HEK293 (cell line): Measurements from ENCODE around the gene EML6.

ENCODE experiments used
- CTCF ChIP-seq: fragments of 450-650 bp; formaldehyde crosslinking; IDR thresholded peaks from 2 replicates; pipeline ENCODE4 v1.5.1; 2016; ENCODE audit warnings: missing biosample characterization, missing genetic modification characterization
- RBAK ChIP-seq: fragments of 450-650 bp; formaldehyde crosslinking; IDR thresholded peaks from 2 replicates; pipeline ENCODE4 v1.5.1; 2016; ENCODE audit warnings: missing biosample characterization, missing genetic modification characterization
- REST ChIP-seq: fragments of 450-650 bp; formaldehyde crosslinking; IDR thresholded peaks from 2 replicates; pipeline ENCODE4 v1.5.1; 2016; ENCODE audit warnings: missing biosample characterization, missing genetic modification characterization
- YY1 ChIP-seq: fragments of 450-650 bp; formaldehyde crosslinking; IDR thresholded peaks from 2 replicates; pipeline ENCODE4 v1.5.1; 2018; ENCODE audit warnings: missing biosample characterization, missing genetic modification characterization
- ZFP41 ChIP-seq: fragments of 450-650 bp; formaldehyde crosslinking; IDR thresholded peaks from 2 replicates; pipeline ENCODE4 v1.5.1; 2016; ENCODE audit warnings: missing biosample characterization, missing genetic modification characterization, borderline replicate concordance
- ZNF174 ChIP-seq: fragments of 450-650 bp; formaldehyde crosslinking; IDR thresholded peaks from 2 replicates; pipeline ENCODE4 v1.5.0; 2017; ENCODE audit warnings: missing biosample characterization, mild to moderate bottlenecking, missing genetic modification characterization
- ZNF324 ChIP-seq: fragments of 450-650 bp; formaldehyde crosslinking; IDR thresholded peaks from 2 replicates; pipeline ENCODE4 v1.5.1; 2016; ENCODE audit warnings: missing biosample characterization, missing genetic modification characterization
- ZNF366 ChIP-seq: fragments of 450-650 bp; formaldehyde crosslinking; conservative IDR thresholded peaks from 2 replicates; pipeline ENCODE4 v1.5.1; 2016; ENCODE audit warnings: missing biosample characterization, missing genetic modification characterization

DNA sequence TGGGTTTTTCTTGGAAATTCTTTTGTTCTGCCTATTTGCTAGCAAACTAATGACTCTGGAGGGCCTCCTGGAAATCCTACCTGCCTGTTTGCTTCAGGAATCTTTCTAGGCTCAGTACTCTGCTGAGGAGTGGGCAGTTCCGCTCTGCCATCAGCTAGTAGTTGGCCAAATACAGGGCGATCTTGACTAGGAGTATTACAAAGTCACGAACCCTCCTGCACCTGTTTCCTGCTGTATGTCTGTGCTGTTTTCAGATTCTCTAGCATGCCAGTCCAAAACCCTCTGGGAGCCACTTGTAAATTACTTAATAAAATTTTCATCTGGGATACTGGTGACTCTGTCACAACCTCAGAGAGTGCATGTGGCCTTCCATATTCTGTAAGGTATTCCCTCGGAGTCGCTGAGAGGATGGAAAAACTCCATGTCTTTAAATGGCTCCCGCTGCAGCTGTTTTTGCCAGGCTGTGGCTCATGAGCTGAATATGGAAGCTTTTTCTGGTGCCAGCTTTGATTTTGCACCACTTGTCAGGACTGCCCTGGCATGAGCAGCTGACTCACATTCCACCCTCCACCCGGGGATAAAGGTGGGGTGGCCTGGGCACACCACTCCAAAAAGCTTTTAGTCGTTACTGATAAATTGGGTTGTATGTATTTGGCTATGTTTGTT is 203.8 kb downstream of the EML6 start:
- TF ChIP-seq CTCF (tag by site-specific recombination) (no peak), ZNF174 (tag by site-specific recombination) (no peak), YY1 (tag by site-specific recombination) (no peak), ZFP41 (tag by site-specific recombination) (no peak), ZNF366 (tag by site-specific recombination) (no peak), ZNF324 (no peak), RBAK (tag by site-specific recombination) (no peak), REST (no peak)
